HG02588 (cell line): ENCODE results near the gene HOXC6.

Experiments
- ATAC-seq: cut with Tn5 transposase; IDR thresholded peaks from one replicate; pipeline ENCODE4 v1.9.1; 2021; ENCODE audit warnings: mild to moderate bottlenecking, moderate library complexity; ENCODE audit not compliant: unreplicated experiment

HOXC6 gene

DNA sequence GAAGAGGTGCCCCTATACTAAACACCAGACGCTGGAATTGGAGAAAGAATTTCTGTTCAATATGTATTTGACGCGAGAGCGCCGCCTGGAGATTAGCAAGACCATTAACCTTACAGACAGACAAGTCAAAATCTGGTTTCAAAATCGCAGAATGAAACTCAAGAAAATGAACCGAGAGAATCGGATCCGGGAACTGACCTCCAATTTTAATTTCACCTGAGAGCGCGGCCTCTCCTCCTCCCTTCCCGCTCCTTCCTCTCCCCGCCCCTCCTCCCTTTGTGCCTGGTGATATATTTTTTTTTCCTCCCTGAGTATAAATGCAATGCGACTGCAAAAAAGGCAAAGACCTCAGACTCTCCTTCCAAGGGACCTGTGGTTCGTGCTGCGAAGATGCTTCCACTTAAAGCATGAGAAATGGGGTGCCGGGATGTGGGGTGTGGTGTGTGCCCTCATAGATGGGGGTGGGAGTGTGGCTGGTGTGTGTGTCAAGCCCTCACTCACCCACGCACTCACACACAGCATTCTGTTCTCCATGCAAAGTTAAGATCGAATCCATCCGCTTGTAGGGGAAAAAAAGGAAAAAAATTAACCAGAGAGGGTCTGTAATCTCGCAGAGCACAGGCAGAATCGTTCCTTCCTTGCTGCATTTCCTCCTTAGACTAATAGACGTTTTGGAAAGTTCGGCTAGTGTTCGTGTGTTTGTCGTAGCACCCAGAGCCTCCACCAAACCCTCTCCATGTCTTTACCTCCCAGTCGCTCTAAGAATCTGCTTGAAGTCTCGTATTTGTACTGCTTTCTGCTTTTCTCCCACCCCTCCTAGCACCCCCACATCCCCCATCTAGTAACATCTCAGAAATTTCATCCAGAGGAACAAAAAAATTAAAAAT, 38.8 kb upstream of the HOXC6 start:
- ATAC-seq = no peak

DNA sequence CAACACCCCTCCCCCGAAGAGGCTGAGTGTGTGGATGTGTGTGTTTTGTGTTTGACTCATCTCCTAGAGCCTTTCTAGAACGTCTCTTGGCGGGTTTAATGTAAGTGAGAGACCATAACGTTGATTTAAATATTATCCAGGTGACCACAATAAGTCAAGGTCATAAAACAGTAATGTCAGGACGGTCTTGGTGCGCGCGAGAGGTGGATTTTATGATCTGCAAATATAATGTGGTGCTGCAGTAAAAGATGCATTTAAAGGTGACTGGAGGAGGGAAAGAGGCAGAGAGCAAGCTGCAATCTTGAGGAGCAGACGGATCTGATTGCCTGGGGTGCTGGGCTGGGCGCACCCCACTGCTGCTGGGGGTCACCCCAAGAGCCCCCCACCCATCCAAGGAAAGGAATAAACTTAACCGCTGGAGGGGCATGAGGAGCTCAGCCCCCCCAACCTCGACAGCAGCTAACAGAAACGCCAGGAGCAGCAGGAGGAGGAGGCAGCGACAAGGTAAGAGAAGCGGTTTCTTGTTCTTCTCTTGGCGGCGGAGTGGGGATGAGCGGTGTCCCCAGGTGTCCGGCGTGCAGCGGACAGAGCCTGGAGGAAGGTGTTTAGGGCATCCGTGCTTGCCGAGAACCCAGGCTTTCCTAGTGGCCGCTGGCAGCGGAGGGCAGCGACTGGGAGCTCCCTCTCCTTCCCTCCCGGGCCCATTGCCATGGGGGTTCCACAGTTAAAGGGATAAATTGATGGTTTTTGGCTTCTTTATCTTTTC, 37.7 kb upstream of the HOXC6 start:
- ATAC-seq = no peak

DNA sequence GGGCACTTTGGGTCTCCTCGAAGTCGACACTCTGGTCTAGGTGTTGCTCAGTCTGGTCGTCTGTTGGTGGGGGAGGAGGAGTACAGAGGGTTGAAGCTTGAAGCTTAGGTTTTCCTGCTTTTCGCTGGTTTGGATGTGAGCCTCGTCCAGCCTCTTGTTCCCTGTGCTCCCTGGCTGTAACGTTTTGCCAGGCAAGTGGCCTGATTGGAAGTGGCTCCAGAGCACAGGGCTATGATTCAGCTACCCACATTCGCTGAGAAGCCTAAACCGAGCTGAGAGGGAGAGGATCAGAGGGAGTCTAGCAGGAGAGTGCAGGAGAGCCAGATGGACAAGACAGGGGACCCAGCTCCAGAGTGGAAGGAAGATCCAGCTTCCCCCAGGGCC, 37.2 kb upstream of the HOXC6 start:
- no peak for ATAC-seq

DNA sequence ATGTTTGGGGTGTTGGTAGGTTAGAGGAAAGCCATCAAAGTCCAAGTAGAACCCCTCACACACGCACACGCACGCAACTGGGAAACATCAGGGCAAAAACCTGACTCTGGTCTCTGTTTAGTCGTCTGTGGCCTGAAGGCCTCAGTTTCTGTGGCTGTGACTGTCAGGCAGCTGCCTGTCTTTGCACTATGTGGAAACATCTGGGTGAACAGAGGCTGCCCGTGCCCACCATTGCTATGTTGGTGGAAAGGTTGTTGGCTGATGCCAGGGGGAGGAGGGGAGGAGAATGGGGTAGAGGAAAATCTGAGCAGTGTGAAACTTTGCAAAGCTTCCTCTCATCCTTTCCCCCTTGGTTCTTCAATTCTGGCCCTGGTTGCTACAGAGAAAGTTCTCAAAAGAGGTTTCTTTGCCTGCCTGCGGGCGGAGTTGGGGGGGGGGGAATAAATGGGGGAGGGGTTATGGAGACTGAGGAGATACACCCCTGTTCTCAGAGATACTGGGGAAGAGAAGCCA, 35.8 kb upstream of the HOXC6 start:
- ATAC-seq = no peak

DNA sequence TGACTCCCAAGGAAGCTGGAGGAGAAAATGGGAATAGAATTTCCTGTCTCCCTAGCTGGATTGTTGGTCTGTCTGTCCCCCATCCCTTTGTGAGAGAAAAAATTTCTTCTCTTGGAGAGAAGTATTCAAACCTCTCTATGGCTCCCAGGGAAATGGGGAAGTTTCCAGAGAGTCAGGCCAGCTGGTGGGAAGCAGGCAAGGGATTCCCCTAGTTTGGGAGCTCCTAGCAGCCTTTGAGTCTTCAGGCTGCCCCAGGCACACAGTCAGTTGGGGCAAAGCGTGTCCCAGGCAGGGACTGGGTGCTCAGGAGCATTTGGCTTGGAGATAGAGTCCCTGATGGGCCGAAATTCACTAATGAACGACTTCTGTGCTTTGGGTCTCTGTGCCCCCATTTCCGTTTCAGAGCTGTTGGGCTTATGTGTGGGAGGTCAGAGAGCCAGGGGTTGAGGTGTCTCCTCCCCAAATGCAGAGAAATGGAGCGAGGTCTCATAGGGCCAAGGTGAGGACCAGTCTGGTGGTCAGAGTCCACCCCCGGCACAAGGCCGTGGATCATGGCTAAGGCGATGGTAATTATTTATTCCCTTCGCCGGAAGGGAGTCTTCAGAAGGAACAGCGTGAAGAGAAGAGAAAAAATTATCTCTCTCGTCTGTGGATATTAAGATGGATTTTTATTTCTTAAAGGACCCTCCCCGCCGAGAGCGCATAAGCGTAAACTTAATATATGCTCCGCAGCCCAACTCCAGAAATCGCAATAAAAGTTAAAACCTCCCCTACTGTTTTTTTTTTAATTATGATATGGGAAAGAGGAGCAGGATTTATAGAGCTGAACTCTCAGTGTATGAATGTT, 34.9 kb upstream of the HOXC6 start:
- ATAC-seq = no peak

DNA sequence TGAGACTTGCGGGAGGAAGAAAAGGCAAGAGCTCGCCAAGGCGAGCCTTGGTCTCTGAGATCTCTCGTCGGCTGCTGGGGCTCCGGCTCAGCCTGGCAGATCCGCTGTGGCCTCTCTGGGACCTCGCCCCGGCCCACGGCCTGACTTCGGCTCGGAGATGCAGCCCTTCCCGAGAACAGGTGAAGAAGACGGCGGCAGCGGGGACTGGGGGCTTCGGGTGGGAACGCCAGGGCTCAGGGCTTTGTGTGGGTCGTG, 34.3 kb upstream of the HOXC6 start:
- ATAC-seq = no peak

DNA sequence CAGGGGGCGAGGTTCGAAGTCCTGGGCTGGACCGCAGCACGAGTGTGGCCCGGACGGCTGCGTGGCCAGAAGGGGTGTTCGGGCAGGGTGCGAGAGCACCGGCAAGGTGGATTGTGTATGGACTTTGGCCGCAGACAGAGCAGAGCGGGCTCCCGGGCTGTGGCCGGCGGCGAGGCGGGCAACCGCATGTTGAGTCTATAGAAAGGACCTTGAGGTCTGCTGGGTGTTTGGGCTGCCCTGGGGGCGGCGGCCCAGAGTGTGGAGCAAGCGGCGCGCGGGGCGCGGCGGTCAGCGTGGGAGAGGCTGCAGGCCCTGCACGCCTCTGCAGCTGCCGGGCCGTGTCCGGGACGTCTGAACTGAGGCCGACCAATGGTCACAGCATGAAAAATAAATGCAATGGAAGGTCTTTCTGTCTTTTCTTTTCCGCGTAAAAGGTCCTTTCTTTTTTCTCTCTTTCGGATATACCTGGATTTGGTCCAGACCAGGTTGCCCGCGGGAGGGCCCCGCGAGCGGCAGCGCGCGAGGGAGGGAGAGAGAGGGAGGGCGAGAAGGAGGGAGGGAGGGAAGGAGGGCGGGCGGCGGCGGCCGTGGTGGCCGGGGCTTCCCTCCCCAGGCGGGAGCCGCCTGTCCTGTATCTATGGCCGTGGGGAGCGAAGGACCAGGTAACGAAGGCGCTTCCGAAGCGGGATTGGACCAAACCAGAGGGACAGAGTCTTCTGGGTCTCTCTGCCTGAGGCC, 33.8 kb upstream of the HOXC6 start:
- no peak for ATAC-seq

DNA sequence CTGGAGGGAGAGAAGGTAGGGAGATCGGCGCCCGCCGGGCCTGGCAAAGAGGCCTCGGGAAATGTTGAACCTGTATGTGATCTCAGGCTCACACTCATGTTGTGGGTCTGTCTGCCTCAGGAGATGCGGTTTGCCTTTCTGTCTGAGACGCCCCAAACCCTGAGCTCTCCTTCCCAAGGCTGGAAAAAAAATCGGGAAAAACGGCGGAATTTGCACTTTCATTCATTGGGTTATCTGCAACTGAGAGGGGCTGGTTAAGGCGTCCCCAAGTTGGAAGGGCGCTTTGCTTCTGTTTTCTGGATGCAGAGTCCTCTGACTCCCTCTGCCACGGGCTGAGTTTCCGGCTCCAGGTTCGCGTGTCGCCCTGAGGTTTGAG, 33.2 kb upstream of the HOXC6 start:
- ATAC-seq = no peak

DNA sequence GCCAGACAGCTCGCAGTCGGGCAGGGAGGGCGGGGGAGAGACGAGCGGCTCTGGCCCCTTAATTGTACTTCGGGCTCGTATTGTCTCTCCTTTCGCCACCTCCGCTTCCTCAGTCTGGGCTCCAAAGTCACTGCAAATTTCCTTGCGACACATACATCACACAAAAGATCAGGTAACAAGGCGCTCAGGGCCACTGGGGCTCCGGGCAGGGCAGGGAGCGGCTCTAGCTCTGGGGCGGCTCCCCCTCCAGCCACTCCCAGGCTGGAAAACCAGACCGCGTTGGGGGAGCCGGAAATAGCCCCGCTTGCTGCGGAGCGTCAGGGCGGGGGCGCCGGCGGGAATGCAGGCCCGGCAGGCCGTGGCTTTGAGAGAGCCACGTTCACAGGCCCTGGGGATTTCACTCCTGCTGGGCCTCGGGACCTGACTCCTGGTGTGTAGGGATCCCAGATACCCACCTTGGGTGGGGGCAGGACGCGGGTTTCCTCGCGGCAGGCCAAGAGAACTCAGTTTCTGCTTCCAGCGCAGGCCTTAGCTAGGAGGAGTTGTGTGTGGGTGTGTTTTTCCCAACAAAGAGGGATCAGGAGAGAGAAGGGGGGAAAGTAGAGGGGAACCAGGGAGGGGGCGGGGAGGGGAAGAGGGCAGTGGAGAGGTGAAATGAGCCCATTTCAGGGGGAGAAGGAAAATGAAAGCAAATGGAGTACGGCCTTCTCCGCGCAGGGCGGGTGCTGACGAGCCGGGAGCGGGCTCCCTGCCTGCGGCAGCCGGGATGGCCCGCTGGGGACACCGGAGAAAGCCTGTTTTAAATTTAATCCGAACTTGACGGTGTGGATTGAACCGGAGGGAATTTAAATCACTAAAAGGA, 32.6 kb upstream of the HOXC6 start:
- ATAC-seq = no peak

DNA sequence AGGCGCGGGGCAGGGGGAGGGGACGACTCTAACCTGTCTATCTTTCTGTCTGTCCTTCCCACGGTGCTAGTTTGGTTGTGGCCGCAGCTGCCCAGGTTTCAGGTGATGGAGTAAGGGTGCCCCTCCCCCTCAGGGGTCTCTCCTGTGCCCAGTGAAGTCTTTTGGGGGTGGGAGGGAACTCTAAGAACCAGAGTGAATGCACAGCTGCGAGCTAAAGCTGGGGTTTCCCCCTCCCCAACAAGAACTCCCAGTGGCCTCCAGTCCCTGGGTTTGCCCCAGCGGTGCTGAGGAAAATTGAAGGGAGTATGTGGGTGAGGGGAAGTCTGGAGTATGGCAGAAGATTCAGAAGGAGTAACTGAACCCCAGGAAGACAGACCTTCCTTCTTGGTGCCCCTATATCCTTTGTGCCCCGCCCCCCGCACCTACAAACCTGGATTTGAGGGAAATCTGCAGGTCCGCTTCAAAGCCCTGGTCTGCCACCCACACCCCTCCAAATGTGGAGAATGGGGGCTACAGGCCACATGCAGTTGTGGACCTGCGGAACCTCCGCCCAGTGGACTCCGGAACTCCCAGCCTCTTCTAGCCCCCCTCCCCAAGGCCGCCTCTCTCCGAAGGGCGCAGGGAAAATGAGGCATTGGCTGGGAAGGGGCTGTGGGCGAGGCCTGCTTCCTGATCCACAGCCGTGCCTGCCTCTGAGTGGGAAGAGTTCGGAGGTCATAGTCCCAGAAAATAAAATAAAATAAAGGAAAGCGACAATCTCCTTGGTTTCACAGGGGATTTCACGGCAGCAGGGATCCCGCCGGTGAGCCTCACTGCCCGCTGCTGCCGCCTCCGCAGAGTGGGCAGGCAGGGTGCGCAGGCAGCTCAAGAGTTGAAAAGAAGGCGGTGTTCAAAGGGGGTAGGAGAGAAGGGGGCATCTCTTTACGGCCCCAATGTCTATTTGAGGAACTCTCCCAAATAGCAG, 31.7 kb upstream of the HOXC6 start:
- ATAC-seq = no peak

DNA sequence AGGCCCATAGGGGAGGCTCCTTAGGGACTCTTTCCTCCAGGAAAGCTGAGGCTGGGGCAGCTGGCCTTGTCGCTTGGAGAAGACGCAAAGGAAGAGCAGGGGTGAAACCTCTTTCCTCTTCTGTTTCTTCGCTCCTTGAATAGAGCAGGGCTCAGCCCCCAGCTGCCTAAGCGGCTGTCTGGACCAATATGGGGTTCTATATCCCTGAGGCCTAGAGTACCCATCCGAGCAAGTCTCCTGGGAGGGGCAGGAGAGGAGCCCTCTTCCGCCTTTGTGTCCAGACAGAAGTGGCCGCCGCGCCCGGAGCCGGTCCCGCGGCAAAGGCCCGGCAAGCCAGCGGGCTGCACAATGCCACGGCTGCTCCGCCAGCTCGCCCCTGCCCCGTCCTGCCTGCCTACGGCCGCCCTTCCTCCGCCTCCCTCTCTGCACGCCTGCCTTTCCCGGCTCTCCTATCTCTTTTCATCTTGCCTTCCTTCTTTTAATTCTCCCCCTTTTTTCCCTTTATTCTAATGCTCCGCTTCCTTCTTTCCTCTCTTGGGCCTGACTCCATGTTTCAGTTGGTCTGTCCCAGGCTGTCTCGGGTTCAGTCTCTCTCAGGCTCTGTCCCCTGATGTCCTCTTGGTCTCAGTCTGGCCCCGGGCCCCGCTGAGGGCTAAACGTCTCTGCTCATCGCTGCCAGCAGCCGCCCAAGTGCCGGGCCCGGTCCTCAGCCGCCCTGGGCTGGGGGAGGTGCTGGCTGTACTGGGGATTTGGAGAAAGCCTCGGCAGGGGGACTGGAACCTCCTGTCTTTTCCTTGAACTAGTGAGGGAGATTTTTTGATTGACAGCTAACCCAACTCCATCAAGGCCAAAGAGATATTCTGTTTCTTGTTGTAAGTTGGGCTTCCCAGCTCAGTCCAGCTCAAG, 30.8 kb upstream of the HOXC6 start:
- no peak for ATAC-seq

DNA sequence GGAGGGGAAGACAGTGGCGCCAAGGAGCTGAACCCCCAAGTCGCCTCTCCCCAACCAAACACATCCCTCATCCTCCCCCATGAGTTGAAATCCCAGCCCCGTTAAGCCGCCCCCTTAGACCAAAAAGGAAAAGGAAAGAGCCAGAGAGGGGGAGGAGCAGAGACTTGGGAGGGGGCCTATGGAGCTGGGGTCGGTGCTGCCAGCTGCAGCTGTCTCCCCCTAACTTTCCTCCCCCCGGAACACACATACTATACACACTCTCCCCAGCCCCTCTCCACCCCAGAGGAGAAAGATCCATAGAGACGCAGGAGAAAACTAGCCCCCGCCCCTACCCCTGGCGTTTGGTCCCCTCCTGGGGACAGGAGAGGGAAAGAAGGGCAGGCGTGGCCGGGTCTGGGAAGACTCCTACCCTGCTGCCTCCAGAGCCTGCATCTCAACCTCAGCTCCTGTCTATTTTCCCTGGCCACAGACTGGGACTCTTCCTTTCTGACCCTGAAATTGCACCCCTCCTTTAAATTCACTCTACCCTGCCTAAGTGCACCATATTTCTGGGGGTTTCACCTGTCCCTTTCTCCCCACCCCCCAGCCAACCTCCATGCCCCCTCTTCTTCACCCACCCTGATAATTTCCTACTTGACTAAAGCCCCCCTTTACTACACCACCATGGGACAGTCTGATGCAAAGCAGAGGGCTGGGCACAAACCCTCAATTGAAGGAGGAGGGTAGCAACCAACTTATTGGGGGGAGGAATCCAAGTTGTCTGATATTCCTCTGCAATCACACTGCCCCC, 29.9 kb upstream of the HOXC6 start:
- no peak for ATAC-seq

DNA sequence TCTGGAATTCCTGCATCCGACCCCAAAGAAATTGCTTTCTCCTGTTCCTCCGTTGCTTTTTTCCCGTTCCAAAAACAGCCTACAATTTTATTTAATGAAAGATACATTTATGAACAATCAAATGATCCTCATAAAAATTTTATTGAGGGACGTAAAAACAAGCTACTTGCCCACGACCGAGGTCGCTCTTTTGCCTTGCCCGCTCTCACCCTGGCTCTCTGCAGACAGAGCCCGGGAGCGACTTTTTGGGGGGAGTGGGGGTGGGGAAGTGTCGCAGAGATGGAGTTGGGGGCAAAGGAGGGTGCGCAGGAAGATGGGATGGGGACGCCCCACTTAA, 29.4 kb upstream of the HOXC6 start:
- ATAC-seq = no peak

DNA sequence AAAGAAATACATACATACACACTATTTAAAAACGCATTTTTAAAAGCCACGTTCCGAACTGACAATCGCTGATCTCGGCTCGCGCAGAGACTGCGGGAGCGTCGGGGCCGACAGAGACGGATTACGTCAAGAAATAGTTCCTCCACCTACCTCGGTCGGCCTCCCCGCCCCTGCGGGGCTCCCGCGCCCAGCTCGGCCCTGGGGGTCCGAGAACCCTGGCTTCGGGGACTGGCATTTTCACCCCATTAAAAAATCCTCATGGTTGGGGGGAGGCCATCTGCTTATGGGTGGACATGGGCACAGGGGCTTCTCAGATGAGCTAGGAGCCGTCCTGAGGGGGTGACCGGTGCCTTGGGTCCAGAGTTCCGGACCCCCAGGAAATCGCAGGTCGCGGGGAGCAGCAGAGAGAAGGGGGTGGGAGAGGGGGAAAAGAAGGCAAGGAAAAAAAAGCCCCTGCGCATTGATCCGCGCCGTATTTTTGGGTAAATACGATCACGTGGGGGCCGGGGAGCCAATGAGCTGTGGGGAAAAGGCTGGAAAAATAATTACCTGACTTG, 28.6 kb upstream of the HOXC6 start:
- no peak for ATAC-seq

DNA sequence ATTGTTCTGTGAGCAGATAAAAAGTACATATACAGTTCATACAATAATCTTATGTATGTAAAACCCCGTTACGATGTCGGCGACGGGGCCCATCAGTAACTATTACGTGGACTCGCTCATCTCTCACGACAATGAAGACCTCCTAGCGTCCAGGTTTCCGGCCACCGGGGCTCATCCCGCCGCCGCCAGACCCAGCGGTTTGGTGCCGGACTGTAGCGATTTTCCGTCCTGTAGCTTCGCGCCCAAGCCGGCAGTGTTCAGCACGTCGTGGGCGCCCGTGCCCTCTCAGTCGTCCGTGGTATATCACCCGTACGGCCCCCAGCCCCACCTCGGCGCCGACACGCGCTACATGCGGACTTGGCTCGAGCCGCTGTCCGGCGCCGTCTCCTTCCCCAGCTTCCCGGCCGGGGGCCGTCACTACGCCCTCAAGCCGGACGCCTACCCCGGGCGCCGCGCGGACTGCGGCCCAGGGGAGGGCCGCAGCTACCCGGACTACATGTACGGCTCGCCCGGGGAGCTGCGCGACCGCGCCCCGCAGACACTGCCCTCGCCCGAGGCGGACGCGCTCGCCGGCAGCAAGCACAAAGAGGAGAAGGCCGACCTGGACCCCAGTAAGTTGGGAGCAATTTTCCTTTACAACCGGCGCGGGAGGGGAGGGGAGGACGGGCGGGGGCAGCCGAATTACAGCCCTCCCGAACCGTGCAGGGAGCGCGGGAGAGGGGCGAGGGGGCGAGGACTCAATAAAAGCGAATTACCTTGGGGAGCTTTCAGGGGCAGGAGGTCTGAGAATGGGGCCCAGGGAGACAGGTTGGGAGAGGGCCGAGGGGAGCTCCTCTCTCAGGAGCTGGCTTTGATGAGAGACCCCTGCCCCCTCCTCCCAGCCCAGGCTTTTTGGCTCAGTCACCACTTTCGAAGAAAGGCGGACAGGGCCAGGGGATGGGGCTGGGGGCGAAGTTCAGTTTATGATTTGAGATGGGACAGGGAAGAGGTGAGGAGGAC, 27.8 kb upstream of the HOXC6 start, which contains the start of gene HOXC9:
HOXC9 (plus strand) TSS at position 46 of the 999 bp plus-strand sequence; CDS start at position 74, 28 bp downstream.
- ATAC-seq = no peak
